Measurements from ENCODE around the gene GPC6.

The GPC6 gene

GRCh38 chr13:93767180-93767916, 540.7 kb downstream of the GPC6 start:
- TF ChIP-seq MAX (IDR thresholded peaks at IDR 0.05; ENCODE audit: low read depth, low read length): no peak
- TF ChIP-seq, protein P1, sequence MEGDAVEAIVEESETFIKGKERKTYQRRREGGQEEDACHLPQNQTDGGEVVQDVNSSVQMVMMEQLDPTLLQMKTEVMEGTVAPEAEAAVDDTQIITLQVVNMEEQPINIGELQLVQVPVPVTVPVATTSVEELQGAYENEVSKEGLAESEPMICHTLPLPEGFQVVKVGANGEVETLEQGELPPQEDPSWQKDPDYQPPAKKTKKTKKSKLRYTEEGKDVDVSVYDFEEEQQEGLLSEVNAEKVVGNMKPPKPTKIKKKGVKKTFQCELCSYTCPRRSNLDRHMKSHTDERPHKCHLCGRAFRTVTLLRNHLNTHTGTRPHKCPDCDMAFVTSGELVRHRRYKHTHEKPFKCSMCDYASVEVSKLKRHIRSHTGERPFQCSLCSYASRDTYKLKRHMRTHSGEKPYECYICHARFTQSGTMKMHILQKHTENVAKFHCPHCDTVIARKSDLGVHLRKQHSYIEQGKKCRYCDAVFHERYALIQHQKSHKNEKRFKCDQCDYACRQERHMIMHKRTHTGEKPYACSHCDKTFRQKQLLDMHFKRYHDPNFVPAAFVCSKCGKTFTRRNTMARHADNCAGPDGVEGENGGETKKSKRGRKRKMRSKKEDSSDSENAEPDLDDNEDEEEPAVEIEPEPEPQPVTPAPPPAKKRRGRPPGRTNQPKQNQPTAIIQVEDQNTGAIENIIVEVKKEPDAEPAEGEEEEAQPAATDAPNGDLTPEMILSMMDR (IDR thresholded peaks at IDR 0.05; ENCODE audit: low read depth, low read length): no peak
- no peak for TF ChIP-seq MYC (IDR thresholded peaks at IDR 0.05; ENCODE audit: low read depth, low read length)
- TF ChIP-seq POLR2A (IDR thresholded peaks at IDR 0.05; ENCODE audit: extremely low read depth, insufficient read length): no peak
- H3K4me3 ChIP-seq (ENCODE audit: low read depth, low read length): no peak overlapping the region
- DNase-seq (ENCODE audit: low read depth): no peak

DNA sequence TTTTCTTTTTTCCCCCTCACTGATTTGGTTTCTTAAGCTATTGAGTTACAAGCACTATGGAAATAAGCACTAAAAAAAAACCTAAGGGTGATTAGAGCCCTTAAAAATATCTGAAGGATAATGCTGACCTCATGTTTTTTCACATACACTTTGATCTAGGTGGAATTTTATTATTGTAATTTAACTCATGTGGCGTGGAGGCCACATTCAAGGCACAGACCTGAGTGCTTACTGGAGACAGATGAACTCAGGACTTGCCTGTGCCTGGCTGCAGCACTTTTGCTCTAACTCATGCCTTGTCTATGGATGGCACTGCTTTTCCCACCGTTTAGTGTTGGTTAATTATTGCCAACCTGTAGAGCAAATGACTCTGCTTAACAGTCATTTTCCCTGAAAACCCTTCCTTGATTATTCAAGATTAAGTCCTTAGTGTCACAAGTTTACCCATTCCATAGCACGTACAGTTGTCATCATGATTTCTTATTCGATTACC, 541.4 kb downstream of the GPC6 start:
- H3K4me3 ChIP-seq (ENCODE audit: low read depth, low read length): no peak overlapping the region
- no peak for TF ChIP-seq MAX (IDR thresholded peaks at IDR 0.05; ENCODE audit: low read depth, low read length)
- TF ChIP-seq, protein P1 (IDR thresholded peaks at IDR 0.05; ENCODE audit: low read depth, low read length): no peak
- TF ChIP-seq MYC (IDR thresholded peaks at IDR 0.05; ENCODE audit: low read depth, low read length): no peak
- TF ChIP-seq POLR2A (IDR thresholded peaks at IDR 0.05; ENCODE audit: extremely low read depth, insufficient read length): no peak
- no peak for DNase-seq (ENCODE audit: low read depth)

GRCh38 chr13:93769101-93769500, 542.5 kb downstream of the GPC6 start:
- no peak overlapping the region for H3K4me3 ChIP-seq (ENCODE audit: low read depth, low read length)
- no peak for DNase-seq (ENCODE audit: low read depth)
- TF ChIP-seq POLR2A (IDR thresholded peaks at IDR 0.05; ENCODE audit: extremely low read depth, insufficient read length) (no peak), MYC (IDR thresholded peaks at IDR 0.05; ENCODE audit: low read depth, low read length) (no peak), MAX (IDR thresholded peaks at IDR 0.05; ENCODE audit: low read depth, low read length) (no peak)
- TF ChIP-seq, protein P1 (IDR thresholded peaks at IDR 0.05; ENCODE audit: low read depth, low read length): no peak

DNA sequence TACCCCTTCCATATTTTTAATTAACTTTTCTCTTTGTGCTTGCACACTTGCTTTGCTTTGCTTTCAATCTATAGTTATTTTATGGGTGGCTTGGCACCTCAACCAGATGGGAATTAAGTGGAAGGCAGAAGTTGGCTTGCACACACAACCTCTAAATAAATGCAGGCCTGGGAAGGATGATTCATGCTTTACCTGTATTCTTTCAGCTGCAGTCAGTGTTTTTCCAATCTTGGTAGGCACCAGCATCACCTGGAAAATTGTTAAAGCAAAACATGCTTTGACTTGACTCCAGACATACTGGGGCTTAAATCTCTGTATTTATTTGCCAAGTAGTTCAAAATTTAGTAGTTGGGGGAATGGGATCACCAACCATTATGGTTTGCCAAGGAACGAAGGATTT, 543.0 kb downstream of the GPC6 start:
- no peak for DNase-seq (ENCODE audit: low read depth)
- no peak overlapping the region for H3K4me3 ChIP-seq (ENCODE audit: low read depth, low read length)
- TF ChIP-seq POLR2A (IDR thresholded peaks at IDR 0.05; ENCODE audit: extremely low read depth, insufficient read length) (no peak), MYC (IDR thresholded peaks at IDR 0.05; ENCODE audit: low read depth, low read length) (no peak), MAX (IDR thresholded peaks at IDR 0.05; ENCODE audit: low read depth, low read length) (no peak)
- TF ChIP-seq, protein P1 (IDR thresholded peaks at IDR 0.05; ENCODE audit: low read depth, low read length): no peak

DNA sequence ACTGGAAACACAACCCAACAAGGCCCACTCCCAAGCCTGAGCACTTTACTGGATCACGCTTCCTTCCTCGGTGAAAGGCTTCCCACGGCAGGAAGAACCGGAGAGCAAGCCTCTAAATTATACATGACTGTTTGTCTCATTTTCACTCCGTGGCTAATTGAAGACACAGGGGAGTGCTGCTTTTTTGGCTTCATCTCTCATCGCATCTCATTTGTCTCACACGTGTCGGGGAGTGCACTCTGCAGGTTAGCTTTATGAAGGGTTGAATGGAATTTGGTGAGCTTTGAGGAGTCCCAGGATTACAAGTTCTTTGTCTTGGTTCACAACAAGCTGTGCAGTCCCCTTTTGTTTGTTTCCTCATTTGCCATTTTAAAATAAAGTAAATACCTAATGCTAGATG, 544.6 kb downstream of the GPC6 start:
- DNase-seq (ENCODE audit: low read depth): no peak
- TF ChIP-seq, protein P1 (IDR thresholded peaks at IDR 0.05; ENCODE audit: low read depth, low read length): no peak
- TF ChIP-seq MYC (IDR thresholded peaks at IDR 0.05; ENCODE audit: low read depth, low read length) (no peak), POLR2A (IDR thresholded peaks at IDR 0.05; ENCODE audit: extremely low read depth, insufficient read length) (no peak), MAX (IDR thresholded peaks at IDR 0.05; ENCODE audit: low read depth, low read length) (no peak)
- no peak overlapping the region for H3K4me3 ChIP-seq (ENCODE audit: low read depth, low read length)

Measured in NB4 (cell line).